GM19324 (cell line): Measurements from ENCODE around the gene CDC25C.

Experiments
- ATAC-seq: cut with Tn5 transposase; IDR thresholded peaks from one replicate; pipeline ENCODE4 v1.9.1; 2021; ENCODE audit warnings: mild to moderate bottlenecking, moderate library complexity; ENCODE audit not compliant: unreplicated experiment, low FRiP score

Gene CDC25C

DNA sequence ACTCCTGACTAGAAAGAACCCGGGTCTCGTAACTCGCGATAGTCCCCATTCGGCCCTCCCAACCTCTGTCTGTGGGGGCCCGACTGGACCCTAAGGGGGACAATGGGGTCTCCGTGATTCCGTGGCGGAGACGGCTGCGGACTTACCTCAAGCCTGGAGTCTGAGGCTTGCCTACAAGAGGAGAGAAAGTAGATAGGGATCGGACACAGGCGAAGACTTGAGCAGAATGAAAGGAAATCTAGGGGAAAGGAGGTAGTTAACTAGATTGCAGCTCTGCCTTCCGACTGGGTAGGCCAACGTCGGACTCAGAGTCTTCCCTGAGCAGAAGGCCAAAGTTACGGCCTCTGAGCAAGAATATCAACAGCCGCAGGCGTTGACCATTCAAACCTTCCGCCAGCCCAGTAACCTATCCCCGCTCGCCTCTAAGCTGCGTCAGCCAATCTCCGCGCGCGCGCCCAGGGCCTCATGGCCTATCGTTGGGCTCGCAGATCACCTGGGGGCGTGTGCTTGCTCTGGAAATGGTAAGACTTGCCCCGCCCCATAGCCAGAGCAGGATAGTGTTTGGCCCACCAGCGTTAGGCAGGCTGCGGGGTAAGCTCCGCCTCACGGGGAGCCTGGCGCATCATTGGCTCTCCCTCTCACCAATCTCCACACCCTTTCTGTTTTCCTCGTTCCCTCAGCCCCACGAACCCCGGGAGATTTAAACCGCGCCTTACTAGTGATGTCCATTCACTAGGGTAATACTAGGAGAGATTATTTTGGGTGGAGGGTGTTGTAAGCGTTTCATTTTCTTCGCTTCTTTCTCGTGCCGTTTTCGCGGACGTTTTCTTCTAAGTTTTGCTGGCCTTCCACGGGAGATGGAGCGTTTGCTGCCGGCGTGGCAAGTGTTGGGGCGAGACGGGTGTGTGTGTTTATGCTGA is at the start of gene CDC25C:
TSS of gene CDC25C (minus strand) at position 356 of the 920 bp plus-strand sequence. CDS start 624 bp downstream, outside the sequence.
- ATAC-seq: peak; percentile 99

DNA sequence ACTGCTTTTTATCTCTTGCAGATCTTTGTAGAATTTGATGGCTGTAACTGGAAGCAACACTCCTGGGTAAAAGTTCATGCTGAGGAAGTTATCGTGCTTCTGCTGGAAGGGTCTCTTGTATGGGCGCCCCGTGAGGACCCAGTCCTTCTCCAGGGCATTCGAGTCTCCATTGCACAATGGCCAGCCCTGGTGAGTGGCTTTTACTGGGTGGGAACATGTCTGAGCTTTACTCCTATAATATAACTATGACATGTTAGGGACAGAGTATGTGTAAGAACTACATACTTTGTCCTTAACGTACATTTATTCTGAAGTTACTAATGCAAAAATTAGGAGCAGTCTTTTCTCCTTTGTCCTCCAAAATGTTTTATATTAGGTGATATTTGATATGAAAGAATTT is 41.0 kb upstream of the CDC25C start:
- no peak for ATAC-seq

DNA sequence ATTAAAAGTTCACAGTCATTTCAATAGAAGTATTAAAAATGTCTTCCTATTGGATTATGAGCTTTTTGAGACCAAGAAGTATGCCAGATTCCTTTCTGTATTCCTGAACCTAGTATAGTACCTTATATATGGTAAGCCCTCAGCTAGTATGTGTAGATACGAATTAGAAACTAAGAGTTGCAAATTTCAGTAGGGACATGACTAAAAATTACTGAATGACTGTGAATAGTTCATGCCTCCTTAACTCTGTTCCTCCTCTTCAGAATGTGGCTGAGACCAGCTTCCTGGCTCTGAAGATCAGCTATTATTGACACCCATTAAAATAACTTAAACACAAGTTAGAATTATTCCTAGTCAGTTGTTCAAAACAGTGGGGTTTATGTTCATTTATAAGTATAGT is 40.6 kb upstream of the CDC25C start:
- ATAC-seq: no peak

DNA sequence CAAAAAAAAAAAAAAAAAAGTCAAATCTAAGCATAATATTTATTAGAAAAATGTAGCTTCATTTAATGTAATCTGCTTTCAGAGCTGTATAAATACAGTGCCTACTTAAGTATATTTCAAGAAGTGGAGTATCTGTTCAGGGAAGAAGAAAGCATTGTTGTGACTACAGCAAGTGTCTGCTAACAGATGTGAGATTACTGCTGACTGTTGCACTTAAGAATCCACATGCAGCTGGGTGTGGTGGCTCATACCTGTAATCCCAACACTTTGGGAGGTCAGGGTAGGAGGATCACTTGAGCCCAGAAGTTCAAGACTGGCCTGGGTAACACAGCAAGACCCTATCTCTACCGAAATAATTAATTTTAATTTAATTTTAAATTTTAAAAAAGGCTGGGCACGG is 39.9 kb upstream of the CDC25C start:
- ATAC-seq: no peak

DNA sequence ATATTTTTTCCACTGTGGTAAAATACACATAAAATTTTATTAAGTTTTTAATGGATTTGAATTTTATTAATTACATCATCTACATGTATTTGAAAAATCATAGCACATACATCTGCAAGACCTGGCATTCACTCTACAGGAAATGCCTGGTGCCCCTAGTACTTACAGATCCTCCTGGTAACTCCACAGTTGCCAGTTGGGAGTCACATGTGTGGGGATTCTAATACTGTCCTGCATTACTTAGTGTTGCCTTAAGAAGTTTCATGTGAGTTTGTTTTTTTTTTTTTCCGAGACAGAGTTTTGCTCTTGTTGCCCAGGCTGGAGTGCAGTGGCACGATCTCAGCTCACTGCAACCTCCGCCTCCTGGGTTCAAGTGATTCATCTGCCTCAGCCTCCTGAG is 38.9 kb upstream of the CDC25C start:
- ATAC-seq: no peak

DNA sequence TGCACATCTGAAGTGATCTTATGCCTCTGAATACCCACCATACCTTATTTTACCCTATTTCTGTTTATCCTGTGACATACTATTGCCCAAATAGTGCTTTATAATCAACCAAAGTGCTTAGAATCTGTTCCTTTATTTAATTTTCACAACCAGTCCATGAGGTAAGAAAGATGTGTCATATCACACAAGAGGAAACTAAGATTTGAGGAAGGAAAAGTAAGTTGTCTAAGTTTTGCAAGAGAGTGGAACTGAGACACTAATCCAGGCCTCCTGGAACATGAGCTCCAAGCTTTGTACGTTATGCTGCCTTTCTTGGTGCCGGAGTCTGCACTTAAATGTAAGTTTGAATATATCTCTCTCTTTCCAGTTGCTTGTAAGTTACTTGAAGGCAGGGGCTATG is 38.1 kb upstream of the CDC25C start:
- ATAC-seq: no peak

DNA sequence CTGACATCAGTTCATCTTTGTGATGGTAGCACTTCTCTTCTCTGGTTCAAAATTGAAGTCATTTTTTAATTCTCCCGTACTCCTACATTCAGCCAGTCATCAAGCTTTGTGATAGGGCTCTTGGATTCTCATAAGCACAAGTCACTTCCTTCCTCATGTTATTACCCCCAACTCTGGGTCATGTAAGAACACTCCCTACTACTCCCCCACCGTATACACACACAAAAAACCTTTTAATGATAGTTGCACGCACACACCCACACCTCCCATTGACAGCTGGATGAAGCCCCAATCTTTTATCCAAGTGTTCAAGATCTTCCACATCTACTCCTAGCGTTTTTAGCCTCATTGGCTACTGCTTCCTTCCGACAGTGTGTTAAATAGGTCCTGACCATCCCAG is 37.7 kb upstream of the CDC25C start:
- no peak for ATAC-seq

DNA sequence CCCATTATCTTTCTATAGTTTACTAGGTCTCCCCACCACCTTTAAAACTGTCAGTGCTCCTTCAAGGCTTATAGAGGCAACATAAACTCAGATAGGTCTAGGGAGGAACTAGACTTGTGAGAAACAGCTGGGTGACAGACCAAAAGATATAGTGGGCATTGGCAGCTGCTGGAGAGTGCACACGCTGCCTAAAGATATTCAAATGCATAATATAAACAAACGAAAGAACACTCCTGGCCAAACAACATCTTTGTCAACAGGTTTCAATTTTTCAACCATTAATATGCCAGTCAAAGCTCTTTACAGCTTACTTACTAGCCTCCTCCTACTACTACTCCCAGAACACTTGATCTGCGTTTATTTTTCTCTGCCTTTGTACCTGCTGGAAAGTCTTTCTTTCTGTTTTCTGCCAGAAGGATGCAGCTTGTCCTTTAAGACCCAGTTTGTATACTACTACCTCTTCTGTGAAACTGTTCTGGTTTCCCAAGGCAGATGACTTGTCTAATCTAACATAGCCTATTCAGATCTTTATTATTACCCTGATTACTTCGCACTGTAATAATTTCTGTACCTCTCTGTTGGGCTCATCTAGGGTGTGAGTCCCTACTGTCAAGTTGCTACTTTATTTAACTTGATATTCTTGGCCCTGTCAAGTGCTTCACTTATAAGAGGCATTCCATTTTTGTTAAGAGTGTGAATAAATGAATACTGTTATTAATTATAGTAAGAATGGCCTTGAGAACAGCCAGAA is 35.2 kb upstream of the CDC25C start:
- ATAC-seq: no peak

DNA sequence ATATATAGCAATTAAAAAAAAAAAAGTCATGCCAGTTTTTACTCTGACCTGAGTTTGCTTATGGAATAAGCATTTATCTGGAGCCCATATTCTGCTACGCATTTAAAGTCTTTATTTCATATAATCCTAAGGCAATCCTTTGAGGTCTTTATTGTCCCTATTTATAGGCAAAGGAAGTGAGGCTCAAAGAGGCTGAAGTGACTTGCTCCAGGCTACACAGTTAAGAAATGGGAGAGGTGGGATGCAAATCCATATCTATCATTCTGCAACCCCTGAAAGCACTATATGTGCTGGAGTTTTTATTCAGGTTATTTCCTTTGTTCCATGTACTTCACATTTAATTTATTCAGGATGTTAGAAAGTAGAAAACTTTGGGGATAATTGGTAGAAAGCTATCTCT is 33.0 kb upstream of the CDC25C start:
- ATAC-seq: no peak

DNA sequence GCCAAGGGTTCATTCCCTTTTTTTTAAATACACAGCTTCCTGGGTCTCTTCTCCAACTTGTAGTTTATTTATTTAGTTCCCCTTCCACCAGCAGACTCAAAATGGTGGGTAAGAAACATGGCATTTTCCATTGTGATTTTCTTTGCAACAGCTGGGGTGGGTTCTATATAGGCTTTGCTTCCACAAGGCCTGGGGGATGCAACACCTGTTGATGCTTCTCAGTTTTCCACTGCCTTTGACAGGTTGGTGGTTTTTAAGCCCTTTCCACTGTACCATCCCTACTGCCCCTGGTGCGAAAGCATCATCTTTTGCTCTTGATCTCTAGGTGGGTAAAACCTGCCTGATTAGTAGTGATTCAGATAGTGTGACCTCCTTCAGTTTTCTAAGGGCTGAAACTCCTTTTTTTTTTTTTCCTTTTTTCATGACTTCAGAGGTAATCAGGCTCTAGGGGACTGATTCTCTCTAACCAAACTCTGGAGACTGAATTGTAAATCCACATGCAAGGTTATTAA is 29.4 kb upstream of the CDC25C start:
- no peak for ATAC-seq

DNA sequence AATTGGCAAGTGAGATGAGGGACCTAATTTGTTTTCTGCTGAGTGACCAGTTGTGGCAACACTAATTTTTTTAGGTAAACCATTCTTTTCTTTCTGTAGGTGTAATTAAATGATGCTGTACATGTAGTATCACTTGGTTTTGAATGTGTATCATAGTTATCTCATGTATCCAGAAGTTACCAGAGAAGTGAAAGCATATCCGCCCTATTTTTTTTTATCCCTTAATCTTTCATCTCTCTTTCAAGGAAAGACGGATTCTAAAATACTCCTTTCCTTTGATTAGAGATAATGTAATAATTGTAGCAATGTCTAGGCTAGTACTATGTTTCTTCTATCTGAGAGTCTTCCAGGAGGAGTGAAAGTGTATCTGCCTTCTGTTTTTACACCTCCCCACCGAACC is 28.0 kb upstream of the CDC25C start:
- ATAC-seq: no peak

DNA sequence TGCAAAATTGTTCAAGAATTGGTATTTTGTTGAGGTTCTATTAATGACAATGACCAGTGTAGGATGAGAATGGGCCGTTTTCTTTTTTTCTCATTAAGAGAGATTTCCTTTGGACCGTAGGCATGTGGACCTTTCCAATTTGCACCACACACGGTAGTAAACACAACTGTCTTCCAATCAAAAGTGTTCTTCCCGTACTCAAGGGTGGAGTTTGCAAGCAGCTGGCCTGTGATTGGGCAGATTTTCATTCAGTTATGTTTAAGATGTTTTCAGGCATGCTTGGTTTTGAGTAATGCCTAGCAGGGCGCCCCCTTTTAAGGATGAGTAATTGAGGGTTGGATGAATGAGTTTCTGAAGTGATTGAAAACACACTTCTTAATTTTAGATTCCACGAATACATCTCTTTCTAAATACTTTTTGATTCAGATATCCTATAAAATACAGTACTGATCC is 23.3 kb upstream of the CDC25C start:
- ATAC-seq: no peak

DNA sequence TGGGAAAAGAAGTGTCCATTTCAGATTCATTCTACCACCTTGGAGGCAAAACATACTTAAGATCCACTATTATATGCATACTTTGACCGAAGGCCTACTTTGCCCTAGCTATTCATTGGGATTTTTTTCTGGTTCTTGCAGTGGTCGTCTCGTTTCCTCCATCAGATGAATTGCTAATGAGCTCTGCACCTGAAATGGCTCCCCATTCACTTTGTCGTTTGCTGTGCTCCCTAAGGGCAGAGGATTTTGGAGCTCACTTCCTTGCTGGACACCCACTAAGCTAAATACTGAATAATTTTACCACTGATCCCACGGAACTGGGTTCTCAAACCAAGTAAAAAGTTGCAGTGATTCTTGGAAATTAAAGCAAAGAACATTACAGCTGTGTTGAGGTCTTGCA is 22.8 kb upstream of the CDC25C start:
- no peak for ATAC-seq

DNA sequence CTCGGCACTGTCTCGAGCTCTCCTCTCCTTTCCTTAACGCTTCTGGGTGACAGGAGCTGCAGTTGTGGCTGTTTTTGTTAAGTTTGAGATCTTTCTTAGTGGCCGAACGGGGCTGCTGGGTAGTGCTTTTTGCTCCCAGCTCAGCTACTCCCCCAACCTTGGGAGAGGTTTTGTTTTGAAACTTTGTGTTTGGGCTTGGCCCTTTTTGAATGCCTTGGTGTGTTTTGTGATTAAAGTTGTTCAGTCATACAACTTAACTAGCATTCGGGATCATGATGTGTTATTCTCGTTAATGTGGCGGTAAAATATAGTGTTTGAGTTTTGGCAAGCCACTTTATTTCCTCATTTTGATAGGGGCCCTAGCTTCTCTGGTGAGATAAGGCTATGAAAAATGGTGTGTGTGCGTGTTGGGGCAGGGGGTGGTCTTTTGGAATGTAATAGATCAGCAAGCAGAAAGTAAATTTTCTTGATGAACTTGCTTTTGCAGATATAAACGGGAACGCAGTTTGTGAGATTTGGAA is 22.0 kb upstream of the CDC25C start:
- no peak for ATAC-seq

DNA sequence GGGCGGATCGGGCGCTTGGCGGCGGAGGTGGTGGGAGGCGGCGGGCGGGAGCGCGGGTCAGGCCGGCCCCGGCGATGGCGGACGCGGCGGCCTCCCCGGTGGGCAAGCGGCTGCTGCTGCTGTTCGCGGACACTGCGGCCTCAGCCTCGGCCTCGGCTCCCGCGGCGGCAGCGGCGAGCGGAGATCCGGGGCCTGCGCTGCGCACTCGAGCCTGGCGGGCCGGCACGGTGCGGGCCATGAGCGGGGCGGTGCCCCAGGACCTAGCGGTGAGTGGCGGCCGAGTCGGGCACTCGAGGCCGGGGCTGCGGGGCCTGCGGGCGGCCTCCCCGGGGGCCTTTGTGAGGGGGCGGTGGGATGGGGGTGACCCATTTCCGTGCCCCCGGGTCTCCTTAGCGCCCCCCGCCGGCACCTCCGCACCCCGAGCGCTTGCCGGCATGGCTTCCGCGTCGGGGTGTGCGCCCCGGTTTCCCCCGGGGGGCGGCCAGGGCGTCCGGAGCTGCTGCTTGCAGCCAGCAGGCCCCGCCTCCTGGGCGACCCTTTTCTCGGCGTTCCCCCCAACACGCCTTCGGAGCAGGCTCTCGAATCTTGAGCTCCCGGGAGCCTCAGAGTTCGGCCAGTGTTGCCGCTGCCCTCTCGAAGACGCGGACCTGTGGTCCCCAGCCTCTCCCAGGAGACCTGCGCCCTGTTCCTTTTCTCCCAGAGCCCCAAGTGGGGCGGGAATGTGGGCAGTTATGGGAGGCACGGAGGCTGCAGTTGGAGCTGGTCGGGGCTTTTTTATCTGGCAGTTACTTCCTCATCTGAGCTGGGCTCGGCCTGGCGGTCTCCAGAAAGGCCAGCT is 21.3 kb upstream of the CDC25C start:
- ATAC-seq: peak; percentile 52

DNA sequence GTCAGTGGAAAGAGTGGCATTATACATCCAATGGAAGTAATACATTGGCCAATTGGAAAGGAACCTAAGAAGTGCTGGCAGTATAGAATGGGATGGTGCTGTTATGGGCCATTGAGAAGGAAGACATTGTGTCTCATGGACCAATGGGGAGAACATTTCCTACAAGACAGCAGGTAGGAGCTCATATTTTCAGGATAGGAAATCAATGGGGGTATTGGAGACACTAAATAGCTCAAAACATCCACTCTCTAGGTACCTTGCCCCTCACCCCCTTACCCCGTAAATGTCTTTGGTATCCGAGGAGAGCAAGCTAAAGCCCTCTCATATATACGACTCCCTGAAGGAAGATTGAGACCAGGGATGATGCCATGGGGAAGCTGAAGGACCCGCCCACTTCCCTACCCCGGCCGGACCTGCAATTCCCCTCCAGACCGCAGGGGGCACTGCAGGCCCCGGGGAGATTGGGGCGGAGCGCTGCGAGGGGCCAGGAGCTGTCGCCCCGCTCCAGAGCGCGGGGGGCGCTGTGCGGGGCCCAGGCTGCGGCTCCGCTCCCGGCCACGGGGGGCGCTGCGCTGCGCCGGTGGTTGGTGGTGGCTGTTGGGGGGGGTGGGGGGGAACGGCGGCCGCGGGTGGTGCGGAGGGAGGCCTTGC is 20.6 kb upstream of the CDC25C start, which contains the start of gene KDM3B:
TSS of gene KDM3B (plus strand) at position 615 of the 651 bp plus-strand sequence. CDS start 111 bp downstream, outside the sequence.
- peak; percentile 71 for ATAC-seq

DNA sequence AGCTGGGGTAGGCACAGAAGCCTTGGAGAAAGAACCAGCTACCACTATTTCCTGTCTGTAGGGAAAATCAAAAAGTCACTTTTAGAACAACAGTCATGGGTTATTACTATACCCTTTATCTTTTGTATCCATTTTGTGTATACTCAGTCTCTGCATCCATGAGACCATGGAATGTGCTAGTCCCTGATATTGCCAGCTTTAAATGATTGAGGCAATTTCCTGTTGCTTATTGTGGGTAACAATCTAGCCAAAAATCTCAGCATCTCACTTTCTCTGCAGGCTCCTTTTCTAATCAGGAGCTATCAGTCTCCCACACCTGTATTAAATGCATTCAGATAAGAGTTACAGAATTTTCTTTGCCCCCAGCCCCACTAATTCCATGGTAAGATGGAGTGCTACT is 19.9 kb upstream of the CDC25C start:
- ATAC-seq: no peak

DNA sequence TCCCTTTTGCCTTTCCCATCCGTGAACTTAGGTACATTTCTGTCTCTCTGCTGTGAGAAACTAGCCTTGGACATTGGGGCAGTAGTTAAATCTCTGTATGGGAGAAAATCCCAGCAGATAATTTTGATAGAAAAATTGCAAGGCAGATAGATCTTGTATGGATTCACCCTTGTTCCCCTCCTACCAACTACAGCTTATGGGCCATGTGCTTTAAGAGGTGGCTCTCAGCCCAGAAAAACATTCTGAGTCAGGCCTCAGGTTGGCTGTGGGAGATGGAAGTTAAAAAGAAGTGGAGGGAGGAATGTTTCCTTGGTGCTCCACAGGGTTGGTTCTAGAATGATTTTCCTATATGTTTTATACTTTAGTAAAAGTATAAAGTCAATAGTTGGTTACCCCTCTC is 19.5 kb upstream of the CDC25C start:
- no peak for ATAC-seq

DNA sequence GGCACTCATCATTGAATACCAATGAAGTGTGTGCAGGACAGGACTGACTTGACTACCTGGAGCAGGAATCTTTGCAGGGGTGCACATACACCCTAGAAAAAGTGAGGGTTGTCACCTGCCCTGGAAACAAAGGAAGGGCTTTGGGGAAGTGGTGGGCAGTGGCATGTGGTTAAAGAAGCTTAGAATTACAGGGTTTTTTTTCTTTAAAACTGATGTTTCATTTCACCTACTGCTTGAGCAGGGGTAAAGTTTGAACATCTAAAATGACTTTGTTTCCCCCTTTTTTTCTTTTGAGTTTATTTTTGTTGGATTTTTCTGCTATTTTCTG is 18.9 kb upstream of the CDC25C start:
- ATAC-seq: no peak
